PC-9 (cell line): ENCODE results near the gene SNAPC4.

Experiments
- EZH2 ChIP-seq: fragments of 200-600 bp; sonication (generic); IDR thresholded peaks from 2 replicates; pipeline ENCODE4 v1.8.0; 2017; ENCODE audit warnings: antibody characterized with exemption, low read depth
- TF ChIP-seq, protein P1 (sequence below): fragments of 200-600 bp; sonication (generic); conservative IDR thresholded peaks from 2 replicates; pipeline ENCODE4 v1.6.1; 2017; ENCODE audit warnings: mixed run types, antibody characterized with exemption, mild to moderate bottlenecking, moderate library complexity

GRCh38 chr9:136358016-136358415, 42.0 kb downstream of the SNAPC4 start:
- no peak for TF ChIP-seq EZH2
- TF ChIP-seq, protein P1, sequence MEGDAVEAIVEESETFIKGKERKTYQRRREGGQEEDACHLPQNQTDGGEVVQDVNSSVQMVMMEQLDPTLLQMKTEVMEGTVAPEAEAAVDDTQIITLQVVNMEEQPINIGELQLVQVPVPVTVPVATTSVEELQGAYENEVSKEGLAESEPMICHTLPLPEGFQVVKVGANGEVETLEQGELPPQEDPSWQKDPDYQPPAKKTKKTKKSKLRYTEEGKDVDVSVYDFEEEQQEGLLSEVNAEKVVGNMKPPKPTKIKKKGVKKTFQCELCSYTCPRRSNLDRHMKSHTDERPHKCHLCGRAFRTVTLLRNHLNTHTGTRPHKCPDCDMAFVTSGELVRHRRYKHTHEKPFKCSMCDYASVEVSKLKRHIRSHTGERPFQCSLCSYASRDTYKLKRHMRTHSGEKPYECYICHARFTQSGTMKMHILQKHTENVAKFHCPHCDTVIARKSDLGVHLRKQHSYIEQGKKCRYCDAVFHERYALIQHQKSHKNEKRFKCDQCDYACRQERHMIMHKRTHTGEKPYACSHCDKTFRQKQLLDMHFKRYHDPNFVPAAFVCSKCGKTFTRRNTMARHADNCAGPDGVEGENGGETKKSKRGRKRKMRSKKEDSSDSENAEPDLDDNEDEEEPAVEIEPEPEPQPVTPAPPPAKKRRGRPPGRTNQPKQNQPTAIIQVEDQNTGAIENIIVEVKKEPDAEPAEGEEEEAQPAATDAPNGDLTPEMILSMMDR = no peak
